Panc1 (cell line): Measurements from ENCODE around the gene C19orf53. TPM values are rescaled to one million over a fixed set of nuclear protein-coding genes. Genes with fewer than 3 reads are reported as not detected.

Source experiments
- ATAC-seq: fragments of 200-7000 bp; cut with Tn5 transposase; 2 replicates; pipeline ENCODE4 v1.9.1; 2020; ENCODE audit warnings: mild to moderate bottlenecking, moderate library complexity
- BruUV-seq: library from RNA; stranded (reverse); fragments of 400-500 nt; replicated peaks from 2 replicates; lab custom pipeline; 2021; lab: Mats Ljungman, UMichigan
- CTCF ChIA-PET: fragments of 300-600 bp; sonication (Branson Sonifier 250); formaldehyde crosslinking; loops from one replicate; lab custom pipeline; 2022; ENCODE audit warnings: antibody characterized with exemption; lab: Charles Lee
- POLR2A ChIA-PET: fragments of 300-600 bp; sonication (Branson Sonifier 250); formaldehyde crosslinking; loops from one replicate; lab custom pipeline; 2022; ENCODE audit warnings: antibody characterized with exemption; lab: Charles Lee
- DNase-seq: peaks from one replicate; pipeline ENCODE4 v3.0.0-alpha.2; 2010; ENCODE audit warnings: low read depth, low spot score
- H3K27ac ChIP-seq: 2 replicates; pipeline ENCODE4 v1.5.1; 2011; ENCODE audit warnings: mild to moderate bottlenecking, low read length, inconsistent platforms
- H3K27me3 ChIP-seq: fragments of 200-500 bp; sonication (Bioruptor generic); 2 replicates; pipeline ENCODE4 v1.6.0; 2014; ENCODE audit warnings: low read length, inconsistent platforms; ENCODE audit not compliant: control insufficient read depth, insufficient read depth
- H3K36me3 ChIP-seq: fragments of 200-500 bp; sonication (Bioruptor generic); 2 replicates; pipeline ENCODE4 v1.5.1; 2014; ENCODE audit warnings: inconsistent platforms, mild to moderate bottlenecking, low read length, moderate library complexity; ENCODE audit not compliant: control insufficient read depth, insufficient read depth
- H3K4me1 ChIP-seq: 2 replicates; pipeline ENCODE4 v1.5.1; 2011; ENCODE audit warnings: inconsistent platforms, mild to moderate bottlenecking, low read length, moderate library complexity; ENCODE audit not compliant: control insufficient read depth, insufficient read depth
- H3K4me3 ChIP-seq, 2 experiments: 2 replicates each; pipeline ENCODE4 v1.5.1; 2011 to 2012; ENCODE audit warnings: low read depth in 2 of 2, low read length in 2 of 2, mild to moderate bottlenecking in 2 of 2, inconsistent platforms in 1 of 2, moderate library complexity in 1 of 2
- H3K9me3 ChIP-seq: fragments of 200-500 bp; sonication (Bioruptor generic); 2 replicates; pipeline ENCODE4 v1.5.1; 2014; ENCODE audit warnings: low read depth, mild to moderate bottlenecking, inconsistent platforms, low read length, moderate library complexity; ENCODE audit not compliant: control insufficient read depth, insufficient read depth
- POLR2AphosphoS5 ChIP-seq: IDR thresholded peaks from 2 replicates; pipeline ENCODE4 v1.6.1; 2012; ENCODE audit warnings: mild to moderate bottlenecking, low read depth, low read length, moderate library complexity
- SIN3A ChIP-seq: IDR thresholded peaks from 2 replicates; pipeline ENCODE4 v1.6.1; 2012; ENCODE audit warnings: low read depth, mild to moderate bottlenecking, low read length, moderate library complexity, borderline replicate concordance; ENCODE audit not compliant: insufficient read depth
- TCF7L2 ChIP-seq: IDR thresholded peaks from 2 replicates; pipeline ENCODE4 v1.6.1; 2011; ENCODE audit warnings: mild to moderate bottlenecking, low read depth, low read length, inconsistent platforms
- in situ Hi-C: cut with HindIII; loops from 2 replicates; pipeline ENCODE4 v1.10.0; 2016; ENCODE audit warnings: low sequenced_read_pairs, low pct_unique_long_range_greater_than_20kb
- intact Hi-C: fragments of 100-400 bp; cut with micrococcal nuclease; formaldehyde crosslinking; loops from one replicate; pipeline ENCODE4 v1.10.0; 2022; ENCODE audit not compliant: unreplicated experiment
- total RNA-seq: library from RNA; stranded (reverse); gene quantifications from one replicate; pipeline ENCODE4 v1.2.1, GENCODE V29; 2021; ENCODE audit not compliant: unreplicated experiment
- TF ChIP-seq, protein P1 (sequence below): fragments of 450-650 bp; IDR thresholded peaks from 2 replicates; pipeline ENCODE4 v1.5.1; 2017; ENCODE audit warnings: mild to moderate bottlenecking
- TF ChIP-seq, protein P2 (sequence below), 2 experiments: IDR thresholded peaks; 2 replicates each; pipeline ENCODE4 v1.6.1; 2011 to 2012; ENCODE audit warnings: low read depth in 2 of 2, control low read depth in 1 of 2, low read length in 1 of 2, mild to moderate bottlenecking in 1 of 2, moderate library complexity in 1 of 2; ENCODE audit not compliant: insufficient read depth in 1 of 2

C19orf53 gene
- total RNA-seq, 1 experiment from 2014 or later = 97.2 TPM

DNA sequence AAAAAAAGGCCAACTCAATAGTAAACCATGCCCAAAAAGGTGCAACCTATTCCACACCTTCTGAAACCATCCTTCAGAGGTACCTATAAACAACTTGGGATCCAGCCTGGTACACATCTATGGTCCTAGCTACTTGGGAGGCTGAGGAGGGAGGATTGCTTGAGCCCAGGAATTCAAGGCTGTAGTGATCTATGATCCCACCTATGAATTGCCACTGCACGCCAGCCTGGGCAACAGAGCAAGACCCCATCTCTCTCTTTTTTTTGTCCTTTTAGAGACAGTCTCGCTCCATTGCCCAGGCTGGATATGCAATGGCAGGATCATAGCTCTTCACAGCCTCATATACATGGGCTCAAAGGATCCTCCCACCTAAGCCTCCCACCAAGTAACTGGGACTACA is 47.0 kb downstream of the C19orf53 start:
- Histone ChIP-seq H3K4me3 (no peak overlapping the region), H3K9me3 (no peaks in the 10 kb centered on the region), H3K36me3 (no peaks in the 10 kb centered on the region), H3K27ac (no peak overlapping the region), H3K27me3 (no peaks in the 10 kb centered on the region), H3K4me1 (no peaks in the 10 kb centered on the region)
- in situ Hi-C loops (no loop called here), intact Hi-C loops (no loop called here)
- ChIA-PET POLR2A (no interaction called here), CTCF (no interaction called here)
- DNase-seq = no peak
- ATAC-seq = no peak
- TF ChIP-seq, protein P1, sequence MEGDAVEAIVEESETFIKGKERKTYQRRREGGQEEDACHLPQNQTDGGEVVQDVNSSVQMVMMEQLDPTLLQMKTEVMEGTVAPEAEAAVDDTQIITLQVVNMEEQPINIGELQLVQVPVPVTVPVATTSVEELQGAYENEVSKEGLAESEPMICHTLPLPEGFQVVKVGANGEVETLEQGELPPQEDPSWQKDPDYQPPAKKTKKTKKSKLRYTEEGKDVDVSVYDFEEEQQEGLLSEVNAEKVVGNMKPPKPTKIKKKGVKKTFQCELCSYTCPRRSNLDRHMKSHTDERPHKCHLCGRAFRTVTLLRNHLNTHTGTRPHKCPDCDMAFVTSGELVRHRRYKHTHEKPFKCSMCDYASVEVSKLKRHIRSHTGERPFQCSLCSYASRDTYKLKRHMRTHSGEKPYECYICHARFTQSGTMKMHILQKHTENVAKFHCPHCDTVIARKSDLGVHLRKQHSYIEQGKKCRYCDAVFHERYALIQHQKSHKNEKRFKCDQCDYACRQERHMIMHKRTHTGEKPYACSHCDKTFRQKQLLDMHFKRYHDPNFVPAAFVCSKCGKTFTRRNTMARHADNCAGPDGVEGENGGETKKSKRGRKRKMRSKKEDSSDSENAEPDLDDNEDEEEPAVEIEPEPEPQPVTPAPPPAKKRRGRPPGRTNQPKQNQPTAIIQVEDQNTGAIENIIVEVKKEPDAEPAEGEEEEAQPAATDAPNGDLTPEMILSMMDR = no peak
- TF ChIP-seq POLR2AphosphoS5 (no peak), TCF7L2 (no peak), SIN3A (no peak)
- TF ChIP-seq, protein P2, sequence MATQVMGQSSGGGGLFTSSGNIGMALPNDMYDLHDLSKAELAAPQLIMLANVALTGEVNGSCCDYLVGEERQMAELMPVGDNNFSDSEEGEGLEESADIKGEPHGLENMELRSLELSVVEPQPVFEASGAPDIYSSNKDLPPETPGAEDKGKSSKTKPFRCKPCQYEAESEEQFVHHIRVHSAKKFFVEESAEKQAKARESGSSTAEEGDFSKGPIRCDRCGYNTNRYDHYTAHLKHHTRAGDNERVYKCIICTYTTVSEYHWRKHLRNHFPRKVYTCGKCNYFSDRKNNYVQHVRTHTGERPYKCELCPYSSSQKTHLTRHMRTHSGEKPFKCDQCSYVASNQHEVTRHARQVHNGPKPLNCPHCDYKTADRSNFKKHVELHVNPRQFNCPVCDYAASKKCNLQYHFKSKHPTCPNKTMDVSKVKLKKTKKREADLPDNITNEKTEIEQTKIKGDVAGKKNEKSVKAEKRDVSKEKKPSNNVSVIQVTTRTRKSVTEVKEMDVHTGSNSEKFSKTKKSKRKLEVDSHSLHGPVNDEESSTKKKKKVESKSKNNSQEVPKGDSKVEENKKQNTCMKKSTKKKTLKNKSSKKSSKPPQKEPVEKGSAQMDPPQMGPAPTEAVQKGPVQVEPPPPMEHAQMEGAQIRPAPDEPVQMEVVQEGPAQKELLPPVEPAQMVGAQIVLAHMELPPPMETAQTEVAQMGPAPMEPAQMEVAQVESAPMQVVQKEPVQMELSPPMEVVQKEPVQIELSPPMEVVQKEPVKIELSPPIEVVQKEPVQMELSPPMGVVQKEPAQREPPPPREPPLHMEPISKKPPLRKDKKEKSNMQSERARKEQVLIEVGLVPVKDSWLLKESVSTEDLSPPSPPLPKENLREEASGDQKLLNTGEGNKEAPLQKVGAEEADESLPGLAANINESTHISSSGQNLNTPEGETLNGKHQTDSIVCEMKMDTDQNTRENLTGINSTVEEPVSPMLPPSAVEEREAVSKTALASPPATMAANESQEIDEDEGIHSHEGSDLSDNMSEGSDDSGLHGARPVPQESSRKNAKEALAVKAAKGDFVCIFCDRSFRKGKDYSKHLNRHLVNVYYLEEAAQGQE (IDR thresholded peaks at IDR 0.05; ENCODE audit: insufficient read depth in 1 of 2, low read depth in 2 of 2, low read length in 1 of 2) = no peak
- no TSS peak for BruUV-seq

DNA sequence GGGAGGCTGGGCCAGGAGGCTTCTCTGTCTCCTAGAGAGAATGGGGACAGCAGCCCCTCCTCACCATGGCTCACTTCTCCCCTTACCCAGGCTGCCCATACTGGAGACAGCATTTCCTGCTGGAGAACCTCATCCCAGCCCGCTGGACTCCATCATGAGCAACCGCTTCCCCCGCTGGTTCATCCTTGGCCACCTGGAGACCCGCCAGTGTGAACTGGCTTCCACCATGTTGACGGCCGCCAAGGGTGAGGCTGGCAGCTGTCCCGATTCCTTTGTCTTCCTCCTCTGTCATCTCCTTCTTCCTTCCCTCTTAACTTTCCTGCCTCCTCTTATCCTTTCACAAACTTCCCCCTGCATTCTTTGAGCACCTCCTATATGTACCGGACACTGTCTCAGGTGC is 49.0 kb downstream of the C19orf53 start:
- ChIA-PET POLR2A (no interaction called here), CTCF (interaction anchor here (0.7 kb wide), 1 partner anchor 259 kb away, joined by 12 read pairs; no protein-coding TSS in a partner anchor)
- TF ChIP-seq POLR2AphosphoS5 = no peak
- no peak for ATAC-seq
- intact Hi-C loops = no loop called here
- no peak overlapping the region for H3K4me3 ChIP-seq
- in situ Hi-C loops = no loop called here
- H3K36me3 ChIP-seq = no peaks in the 10 kb centered on the region
- H3K27me3 ChIP-seq = no peaks in the 10 kb centered on the region
- no TSS peak for BruUV-seq
- no peak for DNase-seq
- H3K27ac ChIP-seq = no peak overlapping the region
- H3K9me3 ChIP-seq = no peaks in the 10 kb centered on the region
- H3K4me1 ChIP-seq = no peaks in the 10 kb centered on the region

DNA sequence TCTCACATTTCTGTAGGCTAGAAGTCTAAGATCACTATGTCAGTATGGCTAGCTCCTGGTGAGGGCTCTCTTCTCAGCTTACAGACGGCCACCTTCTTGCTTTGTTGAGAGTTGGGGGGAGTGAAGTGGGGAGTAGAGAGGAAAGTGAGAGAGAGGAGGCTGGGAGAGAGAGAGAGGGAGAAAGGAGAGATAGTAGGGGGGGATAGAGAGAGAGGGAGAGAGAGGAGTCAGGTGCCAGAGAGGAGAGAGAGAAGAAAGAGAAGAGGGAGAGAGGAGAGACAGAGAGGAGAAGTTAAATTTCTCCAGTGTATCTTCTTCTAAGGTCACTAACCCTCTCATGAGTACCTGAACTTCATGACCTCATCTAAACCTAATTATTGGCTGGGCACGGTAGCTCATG is 49.6 kb downstream of the C19orf53 start:
- intact Hi-C loops (no loop called here), in situ Hi-C loops (no loop called here)
- no peaks in the 10 kb centered on the region for H3K9me3 ChIP-seq
- DNase-seq = no peak
- H3K36me3 ChIP-seq = no peaks in the 10 kb centered on the region
- CTCF ChIA-PET = interaction anchor here (0.7 kb wide), 1 partner anchor 258 kb away, joined by 12 read pairs; no protein-coding TSS in a partner anchor
- no peaks in the 10 kb centered on the region for H3K4me1 ChIP-seq
- no TSS peak for BruUV-seq
- no peak for ATAC-seq
- no peaks in the 10 kb centered on the region for H3K27me3 ChIP-seq
- H3K27ac ChIP-seq = no peak overlapping the region
- no peak overlapping the region for H3K4me3 ChIP-seq
- TF ChIP-seq, protein P2 (IDR thresholded peaks at IDR 0.05; ENCODE audit: insufficient read depth in 1 of 2, low read depth in 2 of 2, low read length in 1 of 2) = no peak
- TF ChIP-seq SIN3A = no peak
- POLR2A ChIA-PET = no interaction called here
